ENCODE results near the gene PAGE3.

GRCh38 chrX:55312655-55313054, 47.9 kb upstream of the PAGE3 start:
- TF ChIP-seq CTCF (tag by site-specific recombination; IDR thresholded peaks at IDR 0.05) = no peak
- TF ChIP-seq, protein P1, sequence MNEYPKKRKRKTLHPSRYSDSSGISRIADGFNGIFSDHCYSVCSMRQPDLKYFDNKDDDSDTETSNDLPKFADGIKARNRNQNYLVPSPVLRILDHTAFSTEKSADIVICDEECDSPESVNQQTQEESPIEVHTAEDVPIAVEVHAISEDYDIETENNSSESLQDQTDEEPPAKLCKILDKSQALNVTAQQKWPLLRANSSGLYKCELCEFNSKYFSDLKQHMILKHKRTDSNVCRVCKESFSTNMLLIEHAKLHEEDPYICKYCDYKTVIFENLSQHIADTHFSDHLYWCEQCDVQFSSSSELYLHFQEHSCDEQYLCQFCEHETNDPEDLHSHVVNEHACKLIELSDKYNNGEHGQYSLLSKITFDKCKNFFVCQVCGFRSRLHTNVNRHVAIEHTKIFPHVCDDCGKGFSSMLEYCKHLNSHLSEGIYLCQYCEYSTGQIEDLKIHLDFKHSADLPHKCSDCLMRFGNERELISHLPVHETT (tag by site-specific recombination; IDR thresholded peaks at IDR 0.05) = no peak
- TF ChIP-seq ZNF24 (tag by site-specific recombination; IDR thresholded peaks at IDR 0.05) = no peak
- no peak for TF ChIP-seq ZBTB48 (tag by site-specific recombination; IDR thresholded peaks at IDR 0.05)
- no peak for TF ChIP-seq MZF1 (tag by site-specific recombination; IDR thresholded peaks at IDR 0.05; ENCODE audit: borderline replicate concordance)
- TF ChIP-seq ZNF654 (tag by site-specific recombination; IDR thresholded peaks at IDR 0.05; ENCODE audit: low read depth) = no peak
- no peak for TF ChIP-seq REST (tag by site-specific recombination; IDR thresholded peaks at IDR 0.05)
- TF ChIP-seq, protein P2, sequence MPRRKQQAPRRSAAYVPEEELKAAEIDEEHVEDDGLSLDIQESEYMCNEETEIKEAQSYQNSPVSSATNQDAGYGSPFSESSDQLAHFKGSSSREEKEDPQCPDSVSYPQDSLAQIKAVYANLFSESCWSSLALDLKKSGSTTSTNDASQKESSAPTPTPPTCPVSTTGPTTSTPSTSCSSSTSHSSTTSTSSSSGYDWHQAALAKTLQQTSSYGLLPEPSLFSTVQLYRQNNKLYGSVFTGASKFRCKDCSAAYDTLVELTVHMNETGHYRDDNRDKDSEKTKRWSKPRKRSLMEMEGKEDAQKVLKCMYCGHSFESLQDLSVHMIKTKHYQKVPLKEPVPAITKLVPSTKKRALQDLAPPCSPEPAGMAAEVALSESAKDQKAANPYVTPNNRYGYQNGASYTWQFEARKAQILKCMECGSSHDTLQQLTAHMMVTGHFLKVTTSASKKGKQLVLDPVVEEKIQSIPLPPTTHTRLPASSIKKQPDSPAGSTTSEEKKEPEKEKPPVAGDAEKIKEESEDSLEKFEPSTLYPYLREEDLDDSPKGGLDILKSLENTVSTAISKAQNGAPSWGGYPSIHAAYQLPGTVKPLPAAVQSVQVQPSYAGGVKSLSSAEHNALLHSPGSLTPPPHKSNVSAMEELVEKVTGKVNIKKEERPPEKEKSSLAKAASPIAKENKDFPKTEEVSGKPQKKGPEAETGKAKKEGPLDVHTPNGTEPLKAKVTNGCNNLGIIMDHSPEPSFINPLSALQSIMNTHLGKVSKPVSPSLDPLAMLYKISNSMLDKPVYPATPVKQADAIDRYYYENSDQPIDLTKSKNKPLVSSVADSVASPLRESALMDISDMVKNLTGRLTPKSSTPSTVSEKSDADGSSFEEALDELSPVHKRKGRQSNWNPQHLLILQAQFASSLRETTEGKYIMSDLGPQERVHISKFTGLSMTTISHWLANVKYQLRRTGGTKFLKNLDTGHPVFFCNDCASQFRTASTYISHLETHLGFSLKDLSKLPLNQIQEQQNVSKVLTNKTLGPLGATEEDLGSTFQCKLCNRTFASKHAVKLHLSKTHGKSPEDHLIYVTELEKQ (tag by site-specific recombination; IDR thresholded peaks at IDR 0.05; ENCODE audit: borderline replicate concordance) = no peak
- no peak for TF ChIP-seq ZSCAN30 (tag by site-specific recombination; IDR thresholded peaks at IDR 0.05)
